Fibroblast of skin of left quadriceps (primary cell): Measurements from ENCODE around the gene ITGB3.
A peak's percentile ranks its signal among the peaks of the same experiment; 100 is the strongest.

Source experiments
- DNase-seq, 2 experiments: peaks; one replicate each; pipeline ENCODE4 v3.0.0-alpha.2; 2013; ENCODE audit warnings: low read depth in 2 of 2

ITGB3 gene

GRCh38 chr17:47276444-47276843 is 22.8 kb downstream of the ITGB3 start:
- DNase-seq: no peak

GRCh38 chr17:47276868-47277267 is 23.2 kb downstream of the ITGB3 start:
- peak; percentile 85 to 89 for DNase-seq

- DNase-seq: no peak
These were observed 24.3 kb downstream of the ITGB3 start for GRCh38 chr17:47277921-47278320.

GRCh38 chr17:47278561-47278960 is 24.9 kb downstream of the ITGB3 start:
- DNase-seq: no peak

- DNase-seq: peak; percentile 93 to 94
These were observed 25.6 kb downstream of the ITGB3 start for GRCh38 chr17:47279062-47279801.

- DNase-seq: no peak
These were observed 26.6 kb downstream of the ITGB3 start for GRCh38 chr17:47280072-47280811.

- DNase-seq: no peak
These were observed 27.6 kb downstream of the ITGB3 start for GRCh38 chr17:47281216-47281615.

GRCh38 chr17:47285003-47285402 is 31.4 kb downstream of the ITGB3 start:
- no peak for DNase-seq

- DNase-seq: peak; percentile 35 to 40
These were observed 32.7 kb downstream of the ITGB3 start for GRCh38 chr17:47286198-47286914.

GRCh38 chr17:47287068-47287467 is 33.4 kb downstream of the ITGB3 start:
- no peak for DNase-seq

GRCh38 chr17:47287639-47288038 is 34.0 kb downstream of the ITGB3 start:
- no peak for DNase-seq

- DNase-seq: no peak
These were observed 35.0 kb downstream of the ITGB3 start for GRCh38 chr17:47288531-47289116.

GRCh38 chr17:47289302-47289701 is 35.7 kb downstream of the ITGB3 start:
- no peak for DNase-seq

GRCh38 chr17:47290870-47291241 is 37.2 kb downstream of the ITGB3 start:
- DNase-seq: no peak

- DNase-seq: no peak
These were observed 37.7 kb downstream of the ITGB3 start for GRCh38 chr17:47291242-47291873.

- DNase-seq: no peak
These were observed 38.6 kb downstream of the ITGB3 start for GRCh38 chr17:47292206-47292605.

GRCh38 chr17:47295037-47295873 is 41.6 kb downstream of the ITGB3 start:
- DNase-seq: no peak

- no peak for DNase-seq
These were observed 42.2 kb downstream of the ITGB3 start for GRCh38 chr17:47295874-47296255.

- no peak for DNase-seq
These were observed 44.2 kb downstream of the ITGB3 start for GRCh38 chr17:47297661-47298400.

- no peak for DNase-seq
These were observed 45.1 kb downstream of the ITGB3 start for GRCh38 chr17:47298712-47299111.
